ENCODE measurements around the gene INAFM1. TPM values are rescaled to one million over a fixed set of nuclear protein-coding genes. Genes with fewer than 3 reads are reported as not detected.
A peak's percentile ranks its signal among the peaks of the same experiment; 100 is the strongest.

The INAFM1 gene
- total and polyA plus RNA-seq, 9 of the 15 experiments (the other 6 are each of a cell fraction or from before 2014, with no cell fraction given), result 0.71 to 30.9 (median 3.1) TPM

GRCh38 chr19:47309608-47310007 is 34.9 kb downstream of the INAFM1 start, which contains the start of gene C5AR1 (continued):
- peak; percentile 55; the same call in 1 of the 2 replicates for TF ChIP-seq VEZF1 (CRISPR knock-in tag; IDR thresholded peaks at IDR 0.05)
- no peak for TF ChIP-seq DIDO1 (tag; IDR thresholded peaks at IDR 0.05; ENCODE audit: low read depth)
- TF ChIP-seq L3MBTL2 (IDR thresholded peaks at IDR 0.05), result no peak
- TF ChIP-seq SMC3 (conservative IDR thresholded peaks at IDR 0.05; ENCODE audit: insufficient read depth, low read depth, low read length), result no peak
- TF ChIP-seq HMGXB4 (CRISPR knock-in tag; IDR thresholded peaks at IDR 0.05), result no peak
- TF ChIP-seq SIX5 (IDR thresholded peaks at IDR 0.05; ENCODE audit: borderline replicate concordance in 1 of 2, insufficient read depth in 1 of 2, low read depth in 1 of 2, low read length in 2 of 2), result no peak
- no peak for TF ChIP-seq YBX1 (IDR thresholded peaks at IDR 0.05)
- TF ChIP-seq SRF (CRISPR knock-in tag; IDR thresholded peaks at IDR 0.05), result no peak
- no peak for TF ChIP-seq LCOR (CRISPR knock-in tag; IDR thresholded peaks at IDR 0.05)
- TF ChIP-seq SRSF1 (IDR thresholded peaks at IDR 0.05; ENCODE audit: low read depth, low read length), result no peak
- TF ChIP-seq CC2D1A (IDR thresholded peaks at IDR 0.05), result 0 out of 2 replicates have a peak, but pooled peaks have one; percentile 20
- no peak for TF ChIP-seq ZFP30 (CRISPR knock-in tag; IDR thresholded peaks at IDR 0.05; ENCODE audit: borderline replicate concordance)
- no peak for TF ChIP-seq ZNF511 (CRISPR knock-in tag; IDR thresholded peaks at IDR 0.05)
- TF ChIP-seq HOMEZ (CRISPR knock-in tag; IDR thresholded peaks at IDR 0.05), result no peak
- TF ChIP-seq NR2F6 (CRISPR knock-in tag; IDR thresholded peaks at IDR 0.05), result no peak
- TF ChIP-seq RUNX1 (IDR thresholded peaks at IDR 0.05; ENCODE audit: low read depth), result no peak
- TF ChIP-seq ZNF589 (CRISPR knock-in tag; IDR thresholded peaks at IDR 0.05; ENCODE audit: low read depth), result no peak
- TF ChIP-seq ZFP36 (IDR thresholded peaks at IDR 0.05; ENCODE audit: low read depth, low read length, partially characterized antibody), result no peak
- peak; percentile 39 to 71 for TF ChIP-seq RAD21 (CRISPR knock-in tag; conservative IDR thresholded peaks at IDR 0.05 in 1 of 2, IDR thresholded peaks at IDR 0.05 in 1 of 2)
- no peak for TF ChIP-seq PML (IDR thresholded peaks at IDR 0.05; ENCODE audit: low read length)
- TF ChIP-seq KLF16 (IDR thresholded peaks at IDR 0.05), result no peak
- TF ChIP-seq ZNF316 (IDR thresholded peaks at IDR 0.05), result no peak
- no peak for TF ChIP-seq MCM3 (IDR thresholded peaks at IDR 0.05)
- no peak for TF ChIP-seq XRCC3 (IDR thresholded peaks at IDR 0.05)

Data from K562 (cell line).